OCI-LY1 (cell line): ENCODE measurements around the gene ATP11A.

Source experiments
- CTCF ChIP-seq: fragments of 200-600 bp; sonication (generic), shearing (Covaris generic); IDR thresholded peaks from 2 replicates; pipeline ENCODE4 v1.5.1; 2017; ENCODE audit warnings: mild to moderate bottlenecking, antibody characterized with exemption, low read length, moderate library complexity, mixed read lengths
- EZH2 ChIP-seq: fragments of 200-600 bp; sonication (generic), shearing (Covaris generic); IDR thresholded peaks from 2 replicates; pipeline ENCODE4 v1.8.0; 2017; ENCODE audit warnings: borderline replicate concordance, mixed run types, mild to moderate bottlenecking, antibody characterized with exemption, low read length, moderate library complexity, mixed read lengths

- no peak for TF ChIP-seq CTCF
- no peak for TF ChIP-seq EZH2
Measured at GRCh38 chr13:112771877-112772538, 82.2 kb downstream of the ATP11A start.
